Measurements from ENCODE around the gene KLHL29.

The KLHL29 gene

DNA sequence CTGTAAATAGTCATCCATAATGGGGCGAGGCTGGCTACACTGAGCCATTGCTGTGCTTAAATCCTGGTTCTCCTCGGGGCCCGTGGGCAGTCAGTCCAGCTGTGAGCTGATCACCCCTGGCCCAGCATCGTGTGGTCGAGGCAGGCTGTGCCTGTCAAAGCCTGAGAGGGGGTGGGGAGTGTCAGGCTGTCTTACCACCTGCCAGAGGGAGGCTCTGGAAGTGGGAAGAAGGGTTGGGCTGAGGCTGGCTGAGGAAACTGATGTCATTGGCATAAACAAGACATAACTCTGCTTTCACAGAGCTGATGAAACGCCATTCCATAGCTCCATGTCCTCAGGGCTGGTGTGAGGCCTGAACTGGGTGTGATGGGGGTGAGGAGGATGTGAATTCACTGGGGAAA lies 49.7 kb downstream of the KLHL29 start:
- TF ChIP-seq, protein P1, sequence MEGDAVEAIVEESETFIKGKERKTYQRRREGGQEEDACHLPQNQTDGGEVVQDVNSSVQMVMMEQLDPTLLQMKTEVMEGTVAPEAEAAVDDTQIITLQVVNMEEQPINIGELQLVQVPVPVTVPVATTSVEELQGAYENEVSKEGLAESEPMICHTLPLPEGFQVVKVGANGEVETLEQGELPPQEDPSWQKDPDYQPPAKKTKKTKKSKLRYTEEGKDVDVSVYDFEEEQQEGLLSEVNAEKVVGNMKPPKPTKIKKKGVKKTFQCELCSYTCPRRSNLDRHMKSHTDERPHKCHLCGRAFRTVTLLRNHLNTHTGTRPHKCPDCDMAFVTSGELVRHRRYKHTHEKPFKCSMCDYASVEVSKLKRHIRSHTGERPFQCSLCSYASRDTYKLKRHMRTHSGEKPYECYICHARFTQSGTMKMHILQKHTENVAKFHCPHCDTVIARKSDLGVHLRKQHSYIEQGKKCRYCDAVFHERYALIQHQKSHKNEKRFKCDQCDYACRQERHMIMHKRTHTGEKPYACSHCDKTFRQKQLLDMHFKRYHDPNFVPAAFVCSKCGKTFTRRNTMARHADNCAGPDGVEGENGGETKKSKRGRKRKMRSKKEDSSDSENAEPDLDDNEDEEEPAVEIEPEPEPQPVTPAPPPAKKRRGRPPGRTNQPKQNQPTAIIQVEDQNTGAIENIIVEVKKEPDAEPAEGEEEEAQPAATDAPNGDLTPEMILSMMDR (IDR thresholded peaks at IDR 0.05) = no peak

DNA sequence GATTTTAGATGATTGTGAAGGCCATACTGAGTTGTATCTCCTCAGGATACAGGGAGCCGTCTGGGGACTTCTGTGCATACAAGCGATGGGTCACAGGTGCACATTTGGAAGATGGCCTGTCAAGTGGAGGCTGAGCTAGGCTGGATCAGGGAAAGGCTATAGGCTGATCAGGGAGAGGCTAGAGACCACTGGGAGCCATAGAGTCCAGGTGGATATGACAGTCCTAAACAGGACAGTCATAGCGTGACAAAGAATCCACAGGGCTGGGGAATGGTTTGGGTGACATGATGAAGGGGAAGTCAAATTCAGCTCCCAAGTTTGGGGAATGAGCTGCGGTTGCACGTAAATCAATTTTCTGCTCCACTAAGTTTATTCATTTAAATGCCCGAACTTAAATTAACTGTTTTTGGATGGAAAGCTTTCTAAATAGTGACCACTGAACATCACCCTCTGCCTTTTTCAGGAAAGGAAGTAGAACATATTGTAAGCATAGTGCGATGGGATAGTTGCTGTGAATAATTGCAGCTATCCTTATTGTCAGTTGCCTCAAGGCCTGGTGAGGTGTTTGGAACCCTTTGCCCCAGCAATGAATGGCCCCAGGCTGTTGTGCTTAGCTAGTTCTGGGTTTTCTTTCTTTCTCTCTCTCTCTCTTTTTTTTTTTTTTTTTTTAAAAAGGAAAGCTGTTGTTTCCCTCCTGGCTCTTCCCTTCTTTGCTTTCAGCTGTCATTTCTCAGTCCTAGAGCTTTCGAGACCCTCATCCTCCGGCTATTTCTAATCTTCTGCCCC lies 50.5 kb downstream of the KLHL29 start:
- TF ChIP-seq, protein P1 (IDR thresholded peaks at IDR 0.05) = no peak

DNA sequence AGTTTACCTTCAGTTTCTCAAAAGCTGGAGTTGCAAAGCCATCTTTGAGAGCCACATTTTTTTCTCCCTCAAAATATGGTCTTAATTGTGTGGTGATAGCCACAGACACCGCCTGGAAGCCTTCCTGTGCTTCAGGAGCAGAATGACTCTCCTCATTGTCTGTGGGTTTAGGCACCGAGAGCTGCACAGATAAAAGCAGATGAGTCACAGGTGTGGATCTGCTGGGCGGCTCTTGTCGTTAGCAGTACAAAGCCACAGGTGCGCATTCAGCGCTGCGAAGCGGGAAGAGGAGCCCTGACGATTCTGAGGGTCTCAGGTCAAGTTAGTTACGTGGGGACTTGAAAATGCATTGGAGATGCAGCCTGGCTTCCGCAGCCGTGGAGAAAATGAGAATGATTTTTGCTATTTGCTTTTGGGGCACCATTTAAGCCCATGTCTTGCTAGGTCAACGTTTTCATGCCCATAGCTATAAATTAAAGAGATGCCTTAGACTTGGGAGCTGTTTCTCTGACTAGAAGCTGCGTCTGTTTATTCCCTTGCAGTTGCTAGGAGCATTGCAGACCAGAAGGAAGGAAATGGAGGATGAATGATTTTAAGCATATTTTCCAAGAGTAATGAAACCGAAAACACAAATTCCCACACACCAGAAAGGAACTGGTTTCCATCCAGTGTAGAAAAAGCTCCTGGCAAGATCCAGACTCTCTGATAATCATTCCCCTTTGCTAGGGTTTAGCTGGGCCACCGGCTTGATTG lies 51.5 kb downstream of the KLHL29 start:
- TF ChIP-seq, protein P1 (IDR thresholded peaks at IDR 0.05) = no peak

DNA sequence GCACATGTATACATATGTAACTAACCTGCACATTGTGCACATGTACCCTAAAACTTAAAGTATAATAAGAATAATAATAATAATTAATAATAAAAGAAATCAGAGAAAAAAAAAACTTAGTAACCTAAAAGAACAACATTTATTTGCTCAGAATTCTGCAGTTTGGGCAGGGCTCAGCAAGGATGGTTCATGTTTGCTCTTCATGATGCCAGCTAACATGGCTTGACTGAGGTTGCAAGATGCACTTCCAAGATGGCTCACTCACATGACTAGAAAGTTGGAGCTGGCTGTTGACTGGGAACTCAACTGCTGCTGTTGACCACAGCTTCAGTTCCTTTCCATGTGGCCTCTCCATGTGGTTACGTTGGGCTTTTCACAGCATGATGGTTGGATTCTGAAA lies 56.4 kb downstream of the KLHL29 start:
- TF ChIP-seq, protein P1 (IDR thresholded peaks at IDR 0.05) = no peak

DNA sequence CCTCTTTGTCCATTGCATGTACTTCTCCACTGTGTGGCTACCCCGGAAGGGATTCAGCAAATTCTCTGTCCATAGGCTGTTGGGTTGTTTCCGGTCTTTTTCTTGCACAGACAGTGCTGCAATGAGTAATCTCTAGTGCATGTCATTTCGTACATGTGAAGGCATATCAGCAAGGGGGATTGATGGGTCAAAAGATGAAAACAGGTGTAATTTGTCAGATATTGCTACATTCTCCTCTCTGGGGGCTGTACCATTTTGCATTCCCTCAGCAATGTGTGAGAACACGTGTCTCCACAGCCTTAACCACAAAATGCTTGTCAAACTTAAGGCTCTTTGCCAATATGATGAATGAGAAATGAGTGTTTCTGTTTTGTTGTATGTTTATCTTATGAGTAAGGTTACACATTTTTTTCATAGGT lies 60.5 kb downstream of the KLHL29 start:
- TF ChIP-seq, protein P1 (IDR thresholded peaks at IDR 0.05) = no peak

DNA sequence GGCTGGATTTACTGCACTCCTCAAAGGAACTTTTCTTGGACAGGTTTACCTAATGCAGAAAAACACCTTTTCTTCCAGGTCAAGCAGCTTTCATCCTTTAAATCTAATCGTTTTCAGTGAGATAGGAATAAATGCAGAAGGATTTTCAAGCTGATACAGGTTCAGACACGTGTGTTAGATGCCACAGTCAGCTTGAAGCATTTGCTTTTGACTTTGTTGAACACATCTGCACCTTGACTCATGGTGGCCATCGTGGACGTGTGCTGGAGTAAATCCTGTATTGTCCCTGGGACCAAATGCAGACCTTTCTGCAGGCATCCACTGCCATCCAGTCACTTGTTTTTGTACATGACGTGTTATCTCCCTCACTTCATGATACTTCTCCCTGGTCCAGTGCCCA lies 61.9 kb downstream of the KLHL29 start:
- TF ChIP-seq, protein P1 (IDR thresholded peaks at IDR 0.05) = no peak

DNA sequence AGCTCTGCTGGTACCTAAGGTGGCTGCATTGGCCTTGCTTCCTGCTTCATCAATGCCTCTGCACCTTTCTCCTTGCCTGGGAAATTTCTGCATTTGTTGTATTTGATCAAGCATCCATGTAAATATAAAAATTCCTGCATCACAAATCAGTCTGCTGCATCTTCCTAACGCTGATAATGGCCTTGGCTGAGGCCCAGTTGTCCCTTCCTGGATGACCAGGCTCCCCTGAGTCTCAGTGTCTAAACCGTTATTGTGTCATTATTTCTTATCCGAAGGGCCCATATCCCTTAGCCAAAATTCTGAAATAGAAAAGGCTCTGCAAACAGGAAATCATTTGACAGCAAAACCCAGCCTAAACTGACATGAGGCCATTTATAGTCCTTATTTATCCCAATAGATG lies 62.4 kb downstream of the KLHL29 start:
- TF ChIP-seq, protein P1 (IDR thresholded peaks at IDR 0.05) = no peak

Data from LNCAP (cell line).